GM19193 (cell line): Measurements from ENCODE around the gene HPCAL4.

Experiments
- POLR2A ChIP-seq: IDR thresholded peaks from 4 replicates; pipeline ENCODE4 v1.6.1; 2011; ENCODE audit not compliant: insufficient read depth, insufficient read length; ENCODE audit errors: extremely low read depth

Gene HPCAL4

DNA sequence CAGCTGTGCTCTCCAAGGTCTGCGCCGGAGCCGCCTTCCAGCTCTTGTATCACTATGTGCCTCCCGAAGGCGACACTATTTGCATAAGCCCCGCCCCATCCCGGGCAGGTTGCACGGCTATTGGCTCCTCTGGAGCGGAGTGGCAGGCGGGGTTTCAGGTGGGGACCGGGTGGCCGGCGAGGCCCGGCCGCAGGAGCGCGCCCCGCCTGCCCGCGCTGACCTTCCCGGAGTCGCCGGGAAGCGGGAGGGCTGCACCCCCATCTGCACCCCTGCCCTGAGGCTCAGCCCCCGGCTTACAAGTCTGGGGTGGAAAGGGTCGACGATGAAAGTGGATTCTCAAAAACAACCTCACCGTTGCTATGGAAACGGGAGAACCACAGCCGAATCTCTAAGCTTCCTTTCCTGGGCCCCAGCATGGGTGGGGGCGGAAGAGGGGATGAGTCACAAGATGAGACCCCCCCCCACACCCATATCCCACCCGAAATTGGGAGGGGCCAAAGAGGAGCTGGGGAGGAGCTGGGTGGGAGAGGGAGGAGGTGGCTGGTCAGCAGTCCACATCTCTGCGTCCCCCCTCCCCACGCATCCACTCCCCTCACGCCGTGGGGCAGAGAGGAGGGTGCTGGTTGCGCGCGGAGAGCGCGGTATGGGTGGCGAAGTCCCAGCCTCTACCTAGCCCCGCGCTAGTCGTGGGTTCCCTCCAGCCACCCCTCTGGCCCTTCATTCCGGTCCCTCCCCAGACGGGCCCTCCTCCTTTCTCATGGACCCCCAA is at the start of gene HPCAL4:
Gene HPCAL4 (minus strand): TSS at position 51 of the 769 bp plus-strand sequence. CDS start 6,830 bp downstream, outside the sequence.
- TF ChIP-seq POLR2A, result no peak

- peak; percentile 93 for TF ChIP-seq POLR2A
Observed at GRCh38 chr1:39738622-39739366, 47.6 kb upstream of the HPCAL4 start, which contains the start of gene PPIE. PPIE (plus strand) TSS chr1:39738882; CDS start chr1:39738901, 19 bp downstream.

DNA sequence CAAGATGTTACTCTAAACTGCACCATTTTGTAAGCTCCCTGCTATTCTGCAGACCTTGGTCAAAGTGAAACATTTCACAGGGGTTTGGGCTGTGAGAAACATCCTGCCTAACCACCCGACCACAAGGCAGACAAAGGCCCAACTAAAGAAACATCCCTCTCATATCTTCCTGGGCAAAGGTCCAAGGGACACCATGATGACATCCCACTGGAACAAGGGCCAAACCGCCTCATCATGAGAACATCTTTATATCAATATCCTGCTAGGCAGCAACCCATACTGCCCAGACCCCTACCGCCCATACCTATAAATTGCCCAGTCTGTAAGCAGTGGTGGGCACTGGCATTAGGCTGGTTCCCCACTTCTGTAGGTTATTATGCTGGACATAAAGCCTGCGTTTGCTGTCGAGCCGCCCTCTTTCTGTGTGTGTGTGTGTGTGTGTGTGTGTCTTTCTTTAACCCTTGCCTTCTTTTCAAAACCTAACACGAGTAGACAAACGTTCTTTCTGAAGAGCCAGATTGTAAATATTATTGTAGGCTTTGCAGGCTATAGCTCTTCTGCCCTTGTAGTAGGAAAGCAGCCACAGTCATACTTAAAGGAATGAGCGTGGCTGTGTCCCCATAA is 46.4 kb upstream of the HPCAL4 start:
- TF ChIP-seq POLR2A, result no peak

- TF ChIP-seq POLR2A, result no peak
Observed at GRCh38 chr1:39735731-39736130, 44.5 kb upstream of the HPCAL4 start.

DNA sequence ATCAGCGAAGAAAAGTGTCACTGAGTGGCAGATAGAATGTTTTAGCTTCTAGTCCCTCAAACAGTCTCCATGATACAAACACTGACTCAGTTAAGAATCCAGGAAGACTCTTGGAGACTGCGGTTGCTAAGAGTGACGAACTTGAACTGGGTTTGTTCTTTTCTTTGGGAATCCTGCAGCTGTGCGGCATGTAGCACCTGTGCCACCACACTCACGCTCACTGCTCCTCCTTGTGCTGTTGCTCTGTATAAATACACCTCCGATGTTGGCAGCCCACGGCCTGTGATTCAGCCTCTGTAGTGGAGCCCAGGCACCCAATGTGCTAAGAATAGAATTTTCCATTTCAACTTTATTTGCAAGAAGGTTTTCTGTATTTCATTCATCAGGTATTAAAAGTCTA is 41.9 kb upstream of the HPCAL4 start:
- TF ChIP-seq POLR2A, result no peak

DNA sequence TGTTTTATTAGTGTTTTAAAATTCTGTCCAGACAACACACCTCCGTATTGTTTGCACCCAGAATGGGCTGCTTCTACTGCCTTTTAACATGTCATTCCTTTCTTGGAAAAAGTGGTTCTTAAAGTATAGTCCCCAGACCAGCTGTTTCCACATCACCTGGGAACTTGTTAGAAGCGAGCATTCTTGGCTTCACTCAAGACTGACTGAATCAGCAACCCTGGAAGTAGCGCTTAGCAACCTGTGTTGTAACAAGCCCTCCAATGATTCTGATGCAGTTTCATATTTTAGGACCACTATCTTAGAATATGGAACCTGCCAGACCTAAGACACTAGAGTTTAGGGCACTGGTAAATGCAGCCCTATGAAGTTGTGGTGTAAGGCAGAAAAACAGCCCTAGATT is 41.5 kb upstream of the HPCAL4 start:
- TF ChIP-seq POLR2A, result no peak

DNA sequence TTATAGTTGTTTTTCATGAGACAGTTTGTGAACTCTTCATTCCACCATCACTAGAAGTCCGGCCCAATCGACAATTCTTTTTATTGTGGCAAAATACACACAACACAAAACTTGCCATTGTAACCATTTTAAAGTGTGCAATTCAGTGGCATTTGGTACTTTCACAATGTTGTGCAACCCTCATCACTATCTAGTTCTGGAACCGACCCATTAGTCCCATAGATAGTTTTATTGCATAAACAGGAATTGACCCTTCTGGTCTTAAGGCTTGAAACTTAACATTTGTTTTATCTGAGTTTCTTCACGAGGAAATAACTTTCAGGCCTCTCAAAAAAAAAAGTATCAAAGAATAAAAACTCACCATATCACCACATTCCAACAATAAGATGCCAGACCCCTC is 38.6 kb upstream of the HPCAL4 start:
- no peak for TF ChIP-seq POLR2A

GRCh38 chr1:39729030-39729429 is 37.8 kb upstream of the HPCAL4 start:
- no peak for TF ChIP-seq POLR2A

- TF ChIP-seq POLR2A, result no peak
Observed at GRCh38 chr1:39727932-39728317, 36.7 kb upstream of the HPCAL4 start.

DNA sequence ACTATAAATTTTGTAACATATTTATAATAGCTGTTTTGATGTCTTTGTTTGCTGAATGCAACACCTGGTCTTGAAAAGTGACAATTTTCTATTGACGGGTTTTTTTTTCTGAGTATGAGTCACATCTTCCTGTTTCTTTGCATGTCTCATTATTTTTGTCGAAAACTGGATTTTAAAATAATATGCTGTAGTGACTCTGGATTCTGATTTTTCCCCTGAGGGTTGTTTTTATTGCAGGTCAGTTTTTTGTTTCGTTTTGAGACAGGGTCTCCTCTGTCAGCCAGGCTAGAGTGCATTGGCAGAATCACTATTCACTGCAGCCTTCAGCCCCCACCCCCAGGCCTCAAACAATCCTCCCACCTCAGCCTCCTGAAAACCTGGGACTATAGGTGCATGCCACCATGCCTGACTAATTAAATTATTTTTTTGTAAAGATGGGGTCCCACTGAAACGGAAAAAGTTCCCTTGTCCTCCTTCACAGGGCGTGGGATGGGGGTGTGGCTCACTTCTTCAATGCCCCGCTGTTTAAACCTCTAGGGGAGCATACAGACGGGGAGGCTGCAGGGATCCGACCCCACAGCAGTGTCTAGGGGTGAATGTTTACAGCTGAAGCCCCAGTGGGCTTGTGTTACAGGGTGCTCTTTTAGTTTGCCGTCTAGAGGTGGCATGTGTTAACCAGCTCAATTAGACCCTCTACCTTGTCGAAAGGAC is 36.1 kb upstream of the HPCAL4 start:
- no peak for TF ChIP-seq POLR2A

DNA sequence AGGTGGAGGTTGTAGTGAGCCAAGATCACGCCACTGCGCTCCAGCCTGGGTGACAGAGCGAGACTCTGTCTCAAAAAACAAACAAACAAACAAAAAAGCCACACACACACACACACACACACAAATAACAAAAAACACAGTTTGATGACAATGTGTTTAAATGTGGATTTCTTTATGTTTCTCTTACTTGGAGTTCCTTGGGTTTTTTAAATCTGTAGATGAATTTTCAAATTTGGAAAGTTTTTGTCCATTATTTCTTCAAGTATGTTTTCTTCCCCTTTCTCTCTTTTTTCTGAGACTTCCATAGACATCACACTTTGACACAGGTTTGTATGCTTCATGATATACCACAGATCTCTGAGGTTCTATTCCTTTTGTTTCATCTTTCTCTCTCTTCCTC is 35.4 kb upstream of the HPCAL4 start:
- no peak for TF ChIP-seq POLR2A

GRCh38 chr1:39722495-39722894 is 31.3 kb upstream of the HPCAL4 start:
- TF ChIP-seq POLR2A, result no peak

- TF ChIP-seq POLR2A, result no peak
Observed at GRCh38 chr1:39721664-39722063, 30.4 kb upstream of the HPCAL4 start.

GRCh38 chr1:39720094-39720999 is 29.1 kb upstream of the HPCAL4 start:
- TF ChIP-seq POLR2A, result no peak

GRCh38 chr1:39717809-39718208 is 26.6 kb upstream of the HPCAL4 start:
- no peak for TF ChIP-seq POLR2A

- TF ChIP-seq POLR2A, result no peak
Observed at GRCh38 chr1:39713557-39713956, 22.3 kb upstream of the HPCAL4 start.
